ENCODE results near the gene EML6.

DNA sequence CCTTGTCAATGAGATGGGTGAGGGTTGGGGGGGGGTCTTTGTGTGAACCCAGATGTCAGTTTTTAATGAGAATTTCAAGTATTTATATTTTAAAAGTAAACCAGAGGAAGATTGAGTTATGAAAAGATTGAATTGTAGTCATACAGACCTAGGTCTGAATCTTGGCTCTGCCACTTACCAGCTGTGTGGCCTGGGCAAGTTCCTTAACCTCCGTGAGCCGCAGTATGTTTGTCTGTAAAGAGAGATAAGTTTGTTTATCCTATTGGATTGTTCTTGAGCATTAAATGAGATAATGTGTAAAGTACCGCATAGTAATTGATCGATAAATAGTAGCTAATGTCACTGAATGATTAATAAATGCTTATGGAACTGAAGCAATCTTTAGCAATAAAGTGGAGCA, 63.8 kb downstream of the EML6 start:
- no peak for TF ChIP-seq EZH2phosphoT487 (IDR thresholded peaks at IDR 0.05)
- no peak for TF ChIP-seq CTCF (IDR thresholded peaks at IDR 0.05)
